ENCODE measurements around the gene KLF6. TPM values are rescaled to one million over a fixed set of nuclear protein-coding genes. Genes with fewer than 3 reads are reported as not detected.

Gene KLF6
- total RNA-seq, 1 donor from 2014 or later: 144 TPM

- H3K27me3 ChIP-seq: no peaks in the 10 kb centered on the region
- no peak overlapping the region for H3K4me3 ChIP-seq
- H3K4me1 ChIP-seq: peaks cover 0 to 9% of the 10 kb centered on the region in 2 donors
- H3K9me3 ChIP-seq: no peaks in the 10 kb centered on the region
- DNase-seq (ENCODE audit: low spot score in 2 of 2): no peak
- no peak for TF ChIP-seq CTCF (IDR thresholded peaks at IDR 0.05)
- H3K27ac ChIP-seq: peak overlapping the region; percentile 39 to 54
- intact Hi-C loops (cut with DNase I): no loop called here
- H3K36me3 ChIP-seq: no peaks in the 10 kb centered on the region
Observed at GRCh38 chr10:3825862-3826351, 40.9 kb upstream of the KLF6 start.

- Histone ChIP-seq H3K9me3 (no peaks in the 10 kb centered on the region), H3K4me3 (no peak overlapping the region), H3K27ac (no peak overlapping the region), H3K4me1 (peaks cover 0 to 7% of the 10 kb centered on the region in 2 donors), H3K36me3 (no peaks in the 10 kb centered on the region), H3K27me3 (no peaks in the 10 kb centered on the region)
- DNase-seq (ENCODE audit: low spot score in 2 of 2): no peak
- intact Hi-C loops (cut with DNase I): no loop called here
- TF ChIP-seq CTCF (IDR thresholded peaks at IDR 0.05): no peak
Observed at GRCh38 chr10:3825244-3825643, 40.2 kb upstream of the KLF6 start.

GRCh38 chr10:3822541-3823330 lies 37.7 kb upstream of the KLF6 start:
- Histone ChIP-seq H3K4me1 (no peaks in the 10 kb centered on the region), H3K4me3 (no peak overlapping the region), H3K27me3 (no peaks in the 10 kb centered on the region), H3K9me3 (no peaks in the 10 kb centered on the region), H3K27ac (no peak overlapping the region), H3K36me3 (no peaks in the 10 kb centered on the region)
- no peak for TF ChIP-seq CTCF (IDR thresholded peaks at IDR 0.05)
- intact Hi-C loops (cut with DNase I): no loop called here
- no peak for DNase-seq (ENCODE audit: low spot score in 2 of 2)

GRCh38 chr10:3820255-3820654 lies 35.2 kb upstream of the KLF6 start:
- Histone ChIP-seq H3K36me3 (no peaks in the 10 kb centered on the region), H3K27ac (no peak overlapping the region), H3K4me3 (no peak overlapping the region), H3K27me3 (no peaks in the 10 kb centered on the region), H3K9me3 (no peaks in the 10 kb centered on the region), H3K4me1 (no peaks in the 10 kb centered on the region)
- DNase-seq (ENCODE audit: low spot score in 2 of 2): no peak
- TF ChIP-seq CTCF (IDR thresholded peaks at IDR 0.05): no peak
- intact Hi-C loops (cut with DNase I): no loop called here

GRCh38 chr10:3816995-3817394 lies 32.0 kb upstream of the KLF6 start:
- Histone ChIP-seq H3K4me1 (no peaks in the 10 kb centered on the region), H3K36me3 (no peaks in the 10 kb centered on the region), H3K27me3 (no peaks in the 10 kb centered on the region), H3K9me3 (no peaks in the 10 kb centered on the region), H3K4me3 (no peak overlapping the region), H3K27ac (no peak overlapping the region)
- TF ChIP-seq CTCF (IDR thresholded peaks at IDR 0.05): no peak
- intact Hi-C loops (cut with DNase I): no loop called here
- DNase-seq (ENCODE audit: low spot score in 2 of 2): no peak

Data from ascending aorta (tissue), 2 donors.